ENCODE results near the gene PROCR.
"Not testable (repeated sequence)": the region's sequence is repeated elsewhere in the genome, so short reads cannot be mapped to it uniquely, and the experiment has no call there.

Gene PROCR

GRCh38 chr20:35193031-35193791, 21.3 kb downstream of the PROCR start:
- not testable (repeated sequence) for DNase-seq (ENCODE audit: low read depth in 2 of 2)

- DNase-seq (ENCODE audit: low read depth in 2 of 2): no peak
These were observed 24.4 kb downstream of the PROCR start for GRCh38 chr20:35196313-35196712.

DNA sequence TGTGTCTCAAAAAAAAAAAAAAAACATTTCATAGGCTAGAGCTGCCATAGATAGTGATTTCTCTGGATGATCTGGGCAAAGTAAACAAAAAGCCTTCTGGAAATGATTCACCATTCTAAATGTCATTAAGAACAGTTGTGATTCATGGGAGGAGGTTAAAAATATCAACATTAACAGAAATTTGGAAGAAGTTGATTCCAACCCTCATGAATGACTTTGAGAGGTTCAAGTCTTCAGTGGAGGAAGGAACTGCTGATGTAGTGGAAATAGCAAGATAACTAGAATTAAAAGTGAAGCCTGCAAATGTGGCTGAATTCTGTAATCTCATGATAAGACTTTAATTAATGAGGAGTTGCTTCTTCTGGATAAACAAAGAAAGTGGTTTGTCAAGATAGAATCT, 27.9 kb downstream of the PROCR start:
- no peak for DNase-seq (ENCODE audit: low read depth in 2 of 2)

GRCh38 chr20:35200267-35200666, 28.4 kb downstream of the PROCR start:
- DNase-seq (ENCODE audit: low read depth in 2 of 2): no peak

- DNase-seq (ENCODE audit: low read depth in 2 of 2): not testable (repeated sequence)
These were observed 29.6 kb downstream of the PROCR start for GRCh38 chr20:35201467-35201866.

- DNase-seq (ENCODE audit: low read depth in 2 of 2): no peak
These were observed 34.9 kb downstream of the PROCR start for GRCh38 chr20:35206802-35207201.

- DNase-seq (ENCODE audit: low read depth in 2 of 2): peak; percentile 38 to 77
These were observed 36.2 kb downstream of the PROCR start for GRCh38 chr20:35207950-35208611.

GRCh38 chr20:35215066-35215956, 43.4 kb downstream of the PROCR start:
- DNase-seq (ENCODE audit: low read depth in 2 of 2): no peak

- no peak for DNase-seq (ENCODE audit: low read depth in 2 of 2)
These were observed 44.7 kb downstream of the PROCR start for GRCh38 chr20:35216541-35216940.

DNA sequence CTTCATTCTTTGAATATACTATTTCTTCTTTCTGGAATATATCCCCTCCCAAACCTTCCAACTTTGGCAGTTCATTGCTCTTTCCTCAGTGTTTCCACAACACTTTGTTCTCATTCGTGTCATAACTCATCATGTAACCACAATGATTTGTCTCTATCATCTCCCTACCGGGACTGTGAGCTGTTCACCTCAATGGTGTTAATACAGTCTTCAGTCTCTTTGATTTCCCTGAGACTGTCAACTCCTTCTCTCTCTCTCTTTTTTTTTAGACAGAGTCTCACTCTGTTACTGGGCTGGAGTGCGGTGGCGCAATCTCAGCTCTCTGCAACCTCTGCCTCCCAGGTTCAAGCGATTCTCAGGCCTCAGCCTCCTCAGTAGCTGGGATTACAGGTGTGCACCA, 52.1 kb downstream of the PROCR start:
- no peak for DNase-seq (ENCODE audit: low read depth in 2 of 2)

GRCh38 chr20:35224536-35224935, 52.7 kb downstream of the PROCR start:
- no peak for DNase-seq (ENCODE audit: low read depth in 2 of 2)

DNA sequence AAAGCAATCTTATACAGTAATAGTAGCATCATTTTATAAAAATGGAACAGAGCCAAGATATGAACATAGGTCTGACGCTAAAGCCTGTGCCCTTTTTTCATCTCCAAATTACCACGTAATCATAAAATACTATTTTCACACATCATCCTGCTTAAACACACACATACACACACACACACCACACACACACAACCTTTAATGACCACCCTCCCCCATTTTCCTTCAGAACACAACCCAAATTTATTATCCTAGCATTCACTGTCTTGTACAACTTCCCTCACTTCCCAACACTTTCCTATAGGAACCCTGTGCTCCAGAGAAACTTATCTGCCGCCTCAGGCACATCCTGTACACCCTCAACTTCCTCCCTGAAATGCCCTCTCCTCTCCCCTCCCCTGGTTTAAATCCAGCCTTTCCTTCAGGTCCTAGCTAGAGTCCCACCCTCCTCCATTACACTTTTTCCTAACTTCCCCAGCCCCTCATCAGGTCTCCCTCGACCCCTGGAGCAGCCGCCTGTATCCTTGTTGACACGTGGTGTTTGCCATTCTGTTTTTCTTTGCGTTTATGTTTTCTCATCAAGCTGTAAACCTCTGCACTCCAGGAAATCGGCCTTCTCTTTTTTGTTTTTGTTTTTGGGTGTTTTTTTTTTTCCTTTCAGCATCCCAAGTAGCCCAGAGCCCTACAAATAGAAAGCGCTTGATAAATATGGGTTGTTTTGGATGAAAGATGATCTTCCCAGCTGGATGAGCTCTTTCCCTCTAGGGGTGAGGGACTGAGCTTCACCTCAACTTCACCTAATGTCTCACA, 53.6 kb downstream of the PROCR start:
- no peak for DNase-seq (ENCODE audit: low read depth in 2 of 2)

- no peak for DNase-seq (ENCODE audit: low read depth in 2 of 2)
These were observed 54.4 kb downstream of the PROCR start, which contains the start of gene MMP24 for GRCh38 chr20:35226126-35226883. TSS of gene MMP24 (plus strand) at chr20:35226690. CDS start at chr20:35226739, 49 bp downstream.

All from stimulated activated CD4-positive, alpha-beta T cell treated with anti-CD3 and anti-CD28 coated beads, Interleukin-12 subunit alpha, Interleukin-12 subunit beta, amount 100 ng/mL, for 24 hours (primary cell).